OCI-LY3 (cell line): ENCODE measurements around the gene BCL6.

Source experiments
- H2AFZ ChIP-seq: fragments of 200-600, 300-600 bp; shearing (Covaris generic); 2 replicates; pipeline ENCODE4 v1.6.0; 2014; ENCODE audit warnings: antibody characterized with exemption, low read depth, low read length
- H3K27ac ChIP-seq: fragments of 200-600, 300-600 bp; sonication (generic); 2 replicates; pipeline ENCODE4 v1.5.1; 2014; ENCODE audit warnings: mild to moderate bottlenecking, low read length, moderate library complexity, mixed read lengths
- H3K27me3 ChIP-seq: fragments of 200-600, 300-600 bp; sonication (generic); 2 replicates; pipeline ENCODE4 v1.6.1; 2014; ENCODE audit warnings: low read depth, low read length, mixed read lengths
- H3K36me3 ChIP-seq: fragments of 200-600, 300-600 bp; sonication (generic); replicated peaks from 2 replicates; pipeline ENCODE3; 2014; ENCODE audit warnings: low read depth, low read length, mixed read lengths
- H3K4me1 ChIP-seq: fragments of 300-600, 200-600 bp; sonication (generic); 2 replicates; pipeline ENCODE4 v1.6.1; 2014; ENCODE audit warnings: low read length, mixed read lengths
- H3K4me2 ChIP-seq: fragments of 200-600, 300-600 bp; sonication (generic); 2 replicates; pipeline ENCODE4 v1.6.1; 2014; ENCODE audit warnings: low read length, mixed read lengths
- H3K4me3 ChIP-seq: fragments of 300-600, 200-600 bp; sonication (generic); 2 replicates; pipeline ENCODE4 v1.5.1; 2014; ENCODE audit warnings: antibody characterized with exemption, mild to moderate bottlenecking, low read length, moderate library complexity
- H3K79me2 ChIP-seq: fragments of 300-600, 200-600 bp; shearing (Covaris generic); 2 replicates; pipeline ENCODE4 v1.6.1; 2014; ENCODE audit warnings: mild to moderate bottlenecking, low read length, mixed read lengths
- H3K9ac ChIP-seq: fragments of 300-600, 200-600 bp; shearing (Covaris generic); 2 replicates; pipeline ENCODE4 v1.6.0; 2014; ENCODE audit warnings: mild to moderate bottlenecking, low read length, moderate library complexity
- H3K9me3 ChIP-seq: fragments of 200-600, 300-600 bp; shearing (Covaris generic); 2 replicates; pipeline ENCODE4 v1.6.1; 2014; ENCODE audit warnings: low read length, mixed read lengths; ENCODE audit not compliant: insufficient read depth
- H4K20me1 ChIP-seq: fragments of 200-600, 300-600 bp; sonication (generic); 2 replicates; pipeline ENCODE4 v1.6.1; 2016; ENCODE audit warnings: low read length, mixed read lengths; ENCODE audit not compliant: insufficient read depth
- EZH2phosphoT487 ChIP-seq: fragments of 200-600 bp; shearing (Covaris generic); IDR thresholded peaks from 2 replicates; pipeline ENCODE4 v1.6.1; 2018; ENCODE audit warnings: antibody characterized with exemption, mixed run types, low read depth
- TF ChIP-seq, protein P1 (sequence below): fragments of 200-600, 300-600 bp; sonication (generic); IDR thresholded peaks from 2 replicates; pipeline ENCODE4 v1.5.1; 2014; ENCODE audit warnings: antibody characterized with exemption, low read length, low read depth

BCL6 gene

DNA sequence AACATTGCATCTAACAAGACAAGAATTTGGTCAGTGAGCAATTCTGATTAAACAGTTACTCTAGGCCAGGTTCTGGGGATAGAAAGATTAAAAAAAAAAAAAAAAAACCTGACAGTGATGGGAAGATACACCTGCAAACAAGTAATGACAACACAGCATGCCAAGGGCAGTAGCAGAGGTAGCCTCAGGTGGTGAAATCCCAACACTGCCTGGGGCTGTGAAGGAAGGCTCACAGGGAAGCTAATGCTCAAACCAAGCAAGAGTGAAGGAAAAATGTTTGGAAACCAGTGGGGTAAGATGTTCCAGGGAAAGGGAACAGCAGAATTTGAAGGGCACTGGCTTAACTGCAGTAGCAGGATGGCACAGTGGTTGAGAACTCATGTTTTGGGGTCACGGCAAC lies 51.8 kb downstream of the BCL6 start:
- H3K9me3 ChIP-seq = no peaks in the 10 kb centered on the region
- no peak overlapping the region for H2AFZ ChIP-seq
- H3K36me3 ChIP-seq = no peaks in the 10 kb centered on the region
- H3K4me3 ChIP-seq = no peak overlapping the region
- H3K4me1 ChIP-seq = peaks cover 10% of the 10 kb centered on the region
- no peaks in the 10 kb centered on the region for H3K79me2 ChIP-seq
- H4K20me1 ChIP-seq = no peaks in the 10 kb centered on the region
- no peak for TF ChIP-seq EZH2phosphoT487
- TF ChIP-seq, protein P1, sequence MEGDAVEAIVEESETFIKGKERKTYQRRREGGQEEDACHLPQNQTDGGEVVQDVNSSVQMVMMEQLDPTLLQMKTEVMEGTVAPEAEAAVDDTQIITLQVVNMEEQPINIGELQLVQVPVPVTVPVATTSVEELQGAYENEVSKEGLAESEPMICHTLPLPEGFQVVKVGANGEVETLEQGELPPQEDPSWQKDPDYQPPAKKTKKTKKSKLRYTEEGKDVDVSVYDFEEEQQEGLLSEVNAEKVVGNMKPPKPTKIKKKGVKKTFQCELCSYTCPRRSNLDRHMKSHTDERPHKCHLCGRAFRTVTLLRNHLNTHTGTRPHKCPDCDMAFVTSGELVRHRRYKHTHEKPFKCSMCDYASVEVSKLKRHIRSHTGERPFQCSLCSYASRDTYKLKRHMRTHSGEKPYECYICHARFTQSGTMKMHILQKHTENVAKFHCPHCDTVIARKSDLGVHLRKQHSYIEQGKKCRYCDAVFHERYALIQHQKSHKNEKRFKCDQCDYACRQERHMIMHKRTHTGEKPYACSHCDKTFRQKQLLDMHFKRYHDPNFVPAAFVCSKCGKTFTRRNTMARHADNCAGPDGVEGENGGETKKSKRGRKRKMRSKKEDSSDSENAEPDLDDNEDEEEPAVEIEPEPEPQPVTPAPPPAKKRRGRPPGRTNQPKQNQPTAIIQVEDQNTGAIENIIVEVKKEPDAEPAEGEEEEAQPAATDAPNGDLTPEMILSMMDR = no peak
- no peak overlapping the region for H3K27ac ChIP-seq
- peaks cover 55% of the 10 kb centered on the region for H3K27me3 ChIP-seq
- no peak overlapping the region for H3K9ac ChIP-seq
- H3K4me2 ChIP-seq = no peak overlapping the region

DNA sequence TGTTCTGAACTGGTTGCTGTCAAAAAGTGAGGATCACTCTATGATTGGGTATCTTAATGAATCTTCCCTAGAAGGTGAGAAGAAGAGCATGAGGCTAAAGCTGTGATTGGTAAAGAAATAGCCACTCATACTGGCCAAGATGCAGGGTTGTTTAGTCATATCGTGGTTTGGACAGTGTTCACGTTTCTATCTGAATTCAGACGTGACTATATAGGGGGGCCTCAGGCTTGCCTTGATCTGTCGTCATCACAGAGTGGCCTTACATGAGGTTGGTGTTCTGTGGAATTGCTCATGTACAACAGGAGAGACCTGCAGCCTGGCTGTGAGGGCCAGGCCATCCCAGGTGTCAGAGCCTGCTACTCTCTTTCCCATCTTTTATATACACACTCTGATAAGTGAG lies 55.3 kb downstream of the BCL6 start:
- no peaks in the 10 kb centered on the region for H3K36me3 ChIP-seq
- no peak for TF ChIP-seq EZH2phosphoT487
- TF ChIP-seq, protein P1 = no peak
- H4K20me1 ChIP-seq = no peaks in the 10 kb centered on the region
- H3K4me1 ChIP-seq = peaks cover 3% of the 10 kb centered on the region
- H3K4me3 ChIP-seq = no peak overlapping the region
- H3K79me2 ChIP-seq = no peaks in the 10 kb centered on the region
- peaks cover 47% of the 10 kb centered on the region for H3K27me3 ChIP-seq
- no peak overlapping the region for H3K27ac ChIP-seq
- no peak overlapping the region for H3K9ac ChIP-seq
- H2AFZ ChIP-seq = no peak overlapping the region
- no peaks in the 10 kb centered on the region for H3K9me3 ChIP-seq
- no peak overlapping the region for H3K4me2 ChIP-seq

DNA sequence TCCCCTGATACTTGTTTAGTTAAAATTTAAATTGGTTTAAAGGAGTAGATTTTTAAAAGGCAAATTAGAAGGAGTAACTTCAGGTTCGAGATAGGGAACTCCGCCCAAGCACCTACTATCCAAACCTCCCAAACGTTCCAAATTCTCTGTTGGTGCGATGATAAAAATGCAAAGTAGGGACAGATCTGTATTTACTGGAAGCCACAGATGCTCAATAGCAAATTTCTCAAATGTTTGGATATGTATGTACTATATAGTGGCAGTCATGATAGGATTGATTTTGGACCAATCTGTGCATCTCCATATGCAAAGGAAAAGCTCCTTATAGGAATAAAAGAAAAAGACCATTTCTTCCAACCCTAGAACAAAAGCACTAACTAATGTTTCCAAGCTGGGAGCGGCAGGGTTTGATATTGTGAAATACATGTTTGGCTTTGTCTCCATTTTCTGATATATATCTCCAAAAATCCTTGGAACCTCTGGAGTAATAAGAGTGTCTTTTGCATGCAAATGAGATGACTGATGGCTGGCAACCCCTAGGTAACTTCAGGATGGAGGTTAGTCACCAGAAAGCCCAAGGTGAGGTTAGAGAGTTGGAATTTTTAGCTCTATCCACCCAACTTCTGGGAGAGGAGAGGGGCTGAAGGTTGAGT lies 58.5 kb downstream of the BCL6 start:
- TF ChIP-seq, protein P1 = no peak
- no peak for TF ChIP-seq EZH2phosphoT487
- Histone ChIP-seq H3K27ac (no peak overlapping the region), H3K9me3 (no peaks in the 10 kb centered on the region), H2AFZ (no peak overlapping the region), H3K36me3 (no peaks in the 10 kb centered on the region), H3K27me3 (peaks cover 38% of the 10 kb centered on the region), H4K20me1 (no peaks in the 10 kb centered on the region), H3K79me2 (no peaks in the 10 kb centered on the region), H3K4me1 (peaks cover 6% of the 10 kb centered on the region), H3K4me2 (no peak overlapping the region), H3K9ac (no peak overlapping the region), H3K4me3 (no peak overlapping the region)

DNA sequence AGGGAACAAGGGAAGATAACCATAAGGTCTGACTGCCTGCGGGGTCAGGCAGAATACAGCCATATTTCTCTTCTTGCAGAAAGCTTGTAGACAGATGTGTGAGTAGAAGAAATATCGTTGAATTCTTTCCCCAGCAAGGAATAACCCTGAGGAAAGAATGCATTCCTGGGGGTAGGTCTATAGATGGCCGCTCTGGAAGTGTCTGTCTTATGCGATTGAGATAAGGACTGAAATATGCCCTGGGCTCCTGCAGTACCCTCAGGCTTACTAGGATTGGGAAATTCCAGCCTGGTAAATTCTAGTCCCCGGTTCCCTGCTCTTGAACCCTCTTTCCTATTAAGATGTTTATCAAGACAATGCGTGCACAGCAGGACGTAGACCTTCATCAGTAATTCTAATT lies 59.3 kb downstream of the BCL6 start:
- no peak overlapping the region for H3K4me3 ChIP-seq
- H3K36me3 ChIP-seq = no peaks in the 10 kb centered on the region
- no peak overlapping the region for H3K9ac ChIP-seq
- no peaks in the 10 kb centered on the region for H4K20me1 ChIP-seq
- no peak for TF ChIP-seq EZH2phosphoT487
- TF ChIP-seq, protein P1 = no peak
- H3K27me3 ChIP-seq = peaks cover 43% of the 10 kb centered on the region
- no peaks in the 10 kb centered on the region for H3K9me3 ChIP-seq
- H3K4me2 ChIP-seq = no peak overlapping the region
- no peak overlapping the region for H2AFZ ChIP-seq
- H3K27ac ChIP-seq = no peak overlapping the region
- no peaks in the 10 kb centered on the region for H3K79me2 ChIP-seq
- peaks cover 6% of the 10 kb centered on the region for H3K4me1 ChIP-seq
